ENCODE measurements around the gene GPR107.

The GPR107 gene

DNA sequence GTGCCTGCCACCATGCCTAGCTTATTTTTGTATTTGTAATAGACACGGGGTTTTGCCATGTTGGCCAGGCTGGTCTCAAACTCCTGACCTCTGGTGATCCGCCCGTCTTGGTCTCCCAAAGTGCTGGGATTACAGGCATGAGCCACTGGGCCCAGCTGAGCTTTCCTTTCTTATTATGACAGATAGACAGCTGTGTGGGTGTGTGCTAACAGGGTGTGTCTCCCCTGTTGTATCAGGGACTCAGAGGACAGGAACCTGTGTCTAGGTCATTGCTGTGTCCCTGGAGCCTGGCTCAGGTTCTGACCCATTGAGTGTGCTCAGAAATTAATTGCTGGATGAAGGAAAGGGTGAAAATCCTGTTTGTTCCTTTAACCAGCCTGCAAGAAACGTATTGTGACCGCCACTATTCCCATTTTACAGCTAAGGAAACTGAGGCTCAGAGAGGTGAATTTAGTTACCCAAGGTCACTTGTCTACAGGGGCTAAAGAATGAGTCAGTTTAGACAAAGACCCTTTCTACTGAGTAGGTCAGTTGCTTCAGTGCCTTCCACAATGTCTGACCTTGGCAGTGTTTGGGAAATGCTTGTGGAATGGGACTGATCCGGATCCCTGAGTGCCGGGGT, 135.3 kb downstream of the GPR107 start:
- no peak for DNase-seq
